Vagina (tissue), 2 donors: ENCODE measurements around the gene COX20. TPM values are rescaled to one million over a fixed set of nuclear protein-coding genes. Genes with fewer than 3 reads are reported as not detected.

Source experiments
- DNase-seq, 2 donors: peaks; one replicate each; pipeline ENCODE4 v3.0.0-alpha.2; 2017; ENCODE audit errors: extremely low spot score in 2 of 2
- H3K27ac ChIP-seq: fragments of 200-600 bp; sonication (generic); one replicate; pipeline ENCODE4 v1.5.1; 2019
- H3K27me3 ChIP-seq: fragments of 200-600 bp; sonication (generic); one replicate; pipeline ENCODE4 v1.5.1; 2019
- H3K36me3 ChIP-seq, 2 donors: fragments of 200-600 bp; sonication (generic); one replicate each; pipeline ENCODE4 v1.5.1; 2017 to 2019
- H3K4me1 ChIP-seq: fragments of 200-600 bp; sonication (generic); one replicate; pipeline ENCODE4 v1.5.1; 2019
- H3K4me3 ChIP-seq, 2 donors: fragments of 200-600 bp; sonication (generic); 1 replicate in 1 of 2; 2 replicates in 1 of 2; pipeline ENCODE4 v1.5.1; 2016 to 2019
- H3K9me3 ChIP-seq: fragments of 200-600 bp; sonication (generic); one replicate; pipeline ENCODE4 v1.5.1; 2019
- POLR2A ChIP-seq, 2 donors: fragments of 450-650 bp; IDR thresholded peaks; one replicate each; pipeline ENCODE4 v1.6.1; 2017; ENCODE audit warnings: antibody characterized with exemption in 2 of 2, mild to moderate bottlenecking in 2 of 2, moderate library complexity in 2 of 2
- POLR2AphosphoS5 ChIP-seq, 2 donors: sonication (generic); formaldehyde crosslinking; IDR thresholded peaks; one replicate each; pipeline ENCODE4 v1.9.0; 2017; ENCODE audit warnings: antibody characterized with exemption in 2 of 2, mild to moderate bottlenecking in 2 of 2, low read depth in 1 of 2; ENCODE audit not compliant: insufficient read depth in 1 of 2
- intact Hi-C: fragments of 100-400 bp; cut with DNase I; formaldehyde crosslinking; loops from one replicate; pipeline ENCODE4 v1.15.1; 2023
- total RNA-seq: library from RNA; depleted of rRNA; stranded (reverse); fragments of >200 nt; gene quantifications from one replicate; pipeline ENCODE4 v1.2.3, GENCODE V29; 2016
- TF ChIP-seq, protein P1 (sequence below), 3 experiments: fragments of 450-650 bp in 2 of 3; fragments of 200-600 bp in 1 of 3; sonication (generic) in 1 of 3; IDR thresholded peaks; one replicate each; pipeline ENCODE4 v1.5.1; 2017 to 2019; ENCODE audit warnings: antibody characterized with exemption in 3 of 3, mild to moderate bottlenecking in 2 of 3, moderate library complexity in 2 of 3

Gene COX20, protein sequence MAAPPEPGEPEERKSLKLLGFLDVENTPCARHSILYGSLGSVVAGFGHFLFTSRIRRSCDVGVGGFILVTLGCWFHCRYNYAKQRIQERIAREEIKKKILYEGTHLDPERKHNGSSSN
- 24.1 TPM for total RNA-seq

DNA sequence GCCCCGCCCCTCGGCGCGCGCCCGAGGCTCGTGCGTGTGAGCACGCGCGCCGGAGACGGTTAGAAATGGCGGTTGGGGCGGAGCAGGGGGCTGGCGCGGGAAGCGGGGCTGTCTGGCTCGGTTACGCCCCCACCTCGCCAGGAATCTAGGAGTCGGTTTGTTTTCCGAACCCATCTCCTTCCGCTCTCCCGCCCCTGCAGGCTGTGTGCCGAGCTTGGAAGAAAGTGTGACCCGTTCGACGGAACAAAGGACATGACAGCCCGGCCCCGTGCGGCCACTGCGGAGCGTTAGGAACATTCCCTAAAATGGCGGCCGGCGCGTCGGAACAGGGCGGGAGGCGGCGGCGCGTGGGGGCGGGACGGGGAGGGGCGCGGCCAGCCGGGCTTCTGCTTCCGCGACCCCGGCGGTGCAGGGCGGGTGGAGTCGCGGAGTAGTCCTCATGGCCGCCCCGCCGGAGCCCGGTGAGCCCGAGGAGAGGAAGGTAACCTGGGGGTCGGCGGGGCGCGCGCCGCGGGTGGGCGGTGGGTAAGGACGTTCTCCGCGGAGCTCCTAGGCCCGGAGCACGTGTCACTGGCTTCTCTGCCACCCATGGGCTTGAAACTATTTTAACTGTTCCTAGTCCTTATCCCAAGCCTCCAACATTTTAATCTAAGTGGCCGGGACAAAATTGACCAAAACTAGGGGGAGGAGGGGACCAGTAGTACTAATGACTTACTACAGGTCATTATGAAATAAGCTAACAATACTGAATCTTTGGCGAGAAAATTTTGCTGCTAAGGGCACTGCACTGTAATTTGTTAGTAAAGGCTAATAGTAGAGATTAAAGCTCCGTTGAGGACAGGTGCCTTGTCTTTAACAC is at the start of gene COX20:
COX20 (plus strand) TSS at position 383 of the 859 bp plus-strand sequence; CDS start at position 440, 57 bp downstream.
- H3K27me3 ChIP-seq = no peaks in the 10 kb centered on the region
- H3K4me3 ChIP-seq = peak within 1 kb of the TSS; percentile 85
- peaks cover 0 to 6% of the 10 kb centered on the region in 2 donors for H3K36me3 ChIP-seq
- no peaks in the 10 kb centered on the region for H3K9me3 ChIP-seq
- H3K4me1 ChIP-seq = peaks cover 41% of the 10 kb centered on the region
- TF ChIP-seq POLR2AphosphoS5 (IDR thresholded peaks at IDR 0.05; ENCODE audit: insufficient read depth in 1 of 2, low read depth in 1 of 2) (peak; percentile 7 to 91), POLR2A (IDR thresholded peaks at IDR 0.05) (peak in 1 of 2 donors; percentile 16)
- TF ChIP-seq, protein P1, sequence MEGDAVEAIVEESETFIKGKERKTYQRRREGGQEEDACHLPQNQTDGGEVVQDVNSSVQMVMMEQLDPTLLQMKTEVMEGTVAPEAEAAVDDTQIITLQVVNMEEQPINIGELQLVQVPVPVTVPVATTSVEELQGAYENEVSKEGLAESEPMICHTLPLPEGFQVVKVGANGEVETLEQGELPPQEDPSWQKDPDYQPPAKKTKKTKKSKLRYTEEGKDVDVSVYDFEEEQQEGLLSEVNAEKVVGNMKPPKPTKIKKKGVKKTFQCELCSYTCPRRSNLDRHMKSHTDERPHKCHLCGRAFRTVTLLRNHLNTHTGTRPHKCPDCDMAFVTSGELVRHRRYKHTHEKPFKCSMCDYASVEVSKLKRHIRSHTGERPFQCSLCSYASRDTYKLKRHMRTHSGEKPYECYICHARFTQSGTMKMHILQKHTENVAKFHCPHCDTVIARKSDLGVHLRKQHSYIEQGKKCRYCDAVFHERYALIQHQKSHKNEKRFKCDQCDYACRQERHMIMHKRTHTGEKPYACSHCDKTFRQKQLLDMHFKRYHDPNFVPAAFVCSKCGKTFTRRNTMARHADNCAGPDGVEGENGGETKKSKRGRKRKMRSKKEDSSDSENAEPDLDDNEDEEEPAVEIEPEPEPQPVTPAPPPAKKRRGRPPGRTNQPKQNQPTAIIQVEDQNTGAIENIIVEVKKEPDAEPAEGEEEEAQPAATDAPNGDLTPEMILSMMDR (IDR thresholded peaks at IDR 0.05) = no peak
- peak within 1 kb of the TSS; percentile 99 for H3K27ac ChIP-seq
- peak in 1 of 2 donors; percentile 94 for DNase-seq
- intact Hi-C loops = loop anchor here (1.0 to 10.0 kb wide), 3 partner anchors 28 to 1571 kb away; no protein-coding TSS in a partner anchor

DNA sequence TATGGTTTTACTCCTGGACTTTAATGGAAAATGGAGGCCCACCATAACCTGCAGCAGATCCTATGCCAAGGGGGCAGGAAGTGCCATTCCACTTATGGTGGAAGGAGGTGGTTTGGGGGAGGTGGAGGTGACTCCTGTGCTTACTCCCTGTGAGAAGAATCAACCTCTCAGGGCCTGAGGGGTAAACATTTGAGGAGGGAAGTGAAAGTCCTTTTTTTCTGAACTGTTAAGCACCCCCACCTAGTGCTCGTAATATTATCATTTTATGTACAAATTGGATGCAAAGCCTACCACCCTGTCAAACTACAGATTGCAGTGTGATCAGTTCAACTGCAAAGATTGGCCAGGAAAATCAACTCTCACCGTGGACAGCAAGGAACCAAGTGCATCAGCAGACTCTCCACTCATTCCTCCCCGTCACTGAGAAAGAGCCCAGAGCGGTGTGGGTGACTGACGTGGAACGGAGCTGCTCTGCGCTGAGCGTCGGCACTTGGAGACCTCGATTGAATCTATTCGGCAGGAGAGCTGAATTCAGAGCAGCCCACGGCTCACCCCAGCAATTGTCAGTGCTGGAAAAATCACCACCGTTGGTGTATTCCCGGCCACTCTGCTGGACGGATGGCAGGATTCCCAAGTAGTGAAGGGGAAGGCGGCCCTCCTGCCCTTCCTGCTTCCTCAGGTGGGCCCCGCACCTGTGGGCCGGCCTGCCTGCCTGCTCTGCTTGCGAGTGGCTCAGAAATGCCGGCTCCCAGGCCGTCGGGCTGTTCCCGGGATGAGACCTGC is 46.8 kb upstream of the COX20 start:
- no peak for DNase-seq
- H3K4me3 ChIP-seq = no peak overlapping the region
- H3K27me3 ChIP-seq = no peaks in the 10 kb centered on the region
- H3K27ac ChIP-seq = no peak overlapping the region
- no peaks in the 10 kb centered on the region for H3K9me3 ChIP-seq
- no peaks in the 10 kb centered on the region for H3K4me1 ChIP-seq
- TF ChIP-seq, protein P1 (IDR thresholded peaks at IDR 0.05) = no peak
- TF ChIP-seq POLR2A (IDR thresholded peaks at IDR 0.05) (no peak), POLR2AphosphoS5 (IDR thresholded peaks at IDR 0.05; ENCODE audit: insufficient read depth in 1 of 2, low read depth in 1 of 2) (no peak)
- intact Hi-C loops = no loop called here
- no peaks in the 10 kb centered on the region for H3K36me3 ChIP-seq

DNA sequence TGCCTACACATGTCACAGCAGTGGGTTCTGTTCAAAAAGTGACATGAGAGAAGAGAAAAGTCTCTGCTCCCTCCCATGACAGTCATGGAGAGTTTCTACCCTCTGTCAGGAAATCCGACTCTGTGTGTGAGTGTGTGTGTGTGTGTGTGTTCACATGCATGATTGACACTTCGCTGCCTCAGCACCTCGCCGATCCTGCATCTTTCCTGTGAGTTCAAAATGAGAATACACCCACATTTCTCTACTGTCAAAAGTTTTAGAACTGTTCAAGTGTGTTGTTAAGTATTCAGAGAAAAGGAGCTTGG is 46.2 kb upstream of the COX20 start:
- Histone ChIP-seq H3K4me1 (no peaks in the 10 kb centered on the region), H3K9me3 (no peaks in the 10 kb centered on the region), H3K27me3 (no peaks in the 10 kb centered on the region), H3K27ac (no peak overlapping the region), H3K36me3 (no peaks in the 10 kb centered on the region), H3K4me3 (no peak overlapping the region)
- intact Hi-C loops = no loop called here
- TF ChIP-seq POLR2AphosphoS5 (IDR thresholded peaks at IDR 0.05; ENCODE audit: insufficient read depth in 1 of 2, low read depth in 1 of 2) (no peak), POLR2A (IDR thresholded peaks at IDR 0.05) (no peak)
- TF ChIP-seq, protein P1 (IDR thresholded peaks at IDR 0.05) = no peak
- DNase-seq = no peak

DNA sequence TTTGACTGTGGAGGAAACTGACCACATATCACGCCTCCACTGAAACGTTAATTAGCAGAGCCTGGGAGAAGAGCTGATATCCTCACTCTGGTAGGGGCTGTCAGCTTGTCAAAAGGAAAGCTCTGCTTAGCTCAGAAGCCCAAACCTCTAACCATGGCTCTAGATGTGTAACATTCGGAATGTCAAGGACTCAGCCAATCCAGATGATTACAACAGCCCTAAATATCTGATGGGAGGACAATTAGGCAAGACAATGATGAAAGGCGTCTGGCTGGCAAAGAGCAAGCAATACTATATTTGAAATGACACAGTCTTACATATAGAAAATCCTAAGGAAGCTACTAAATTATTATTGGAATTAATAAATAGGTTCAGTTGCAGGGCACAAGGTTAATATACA is 45.7 kb upstream of the COX20 start:
- Histone ChIP-seq H3K27ac (no peak overlapping the region), H3K36me3 (no peaks in the 10 kb centered on the region), H3K9me3 (no peaks in the 10 kb centered on the region), H3K4me1 (no peaks in the 10 kb centered on the region), H3K27me3 (no peaks in the 10 kb centered on the region), H3K4me3 (no peak overlapping the region)
- intact Hi-C loops = no loop called here
- TF ChIP-seq, protein P1 (IDR thresholded peaks at IDR 0.05) = no peak
- TF ChIP-seq POLR2AphosphoS5 (IDR thresholded peaks at IDR 0.05; ENCODE audit: insufficient read depth in 1 of 2, low read depth in 1 of 2) (no peak), POLR2A (IDR thresholded peaks at IDR 0.05) (no peak)
- DNase-seq = no peak
